ENCODE results near the gene BCL2A1. TPM values are rescaled to one million over a fixed set of nuclear protein-coding genes. Genes with fewer than 3 reads are reported as not detected.

Gene BCL2A1
- total RNA-seq, 4 donors from 2014 or later, result 0.83 to 4.7 (median 2.0) TPM; not detected in 1

GRCh38 chr15:80007532-80007931, 36.5 kb upstream of the BCL2A1 start:
- no peak for TF ChIP-seq CTCF (IDR thresholded peaks at IDR 0.05)
- TF ChIP-seq POLR2A (IDR thresholded peaks at IDR 0.05), result no peak
- no peak for DNase-seq
- peaks cover 0 to 9% of the 10 kb centered on the region in 2 donors for H3K4me1 ChIP-seq
- no peaks in the 10 kb centered on the region for H3K36me3 ChIP-seq
- H3K4me3 ChIP-seq (replicated peaks in 1 of 3), result no peak overlapping the region
- intact Hi-C loops (cut with DNase I), result no loop called here
- H3K9me3 ChIP-seq, result no peaks in the 10 kb centered on the region
- no peaks in the 10 kb centered on the region for H3K27me3 ChIP-seq
- 92 to 95% methylated on average over 5 of the region's 5 CpGs for WGBS, 2 donors
- H3K27ac ChIP-seq, result no peak overlapping the region

- WGBS, 2 donors, result 87 to 89% methylated on average over 5 of the region's 5 CpGs
- H3K4me1 ChIP-seq, result peaks cover 0 to 9% of the 10 kb centered on the region in 2 donors
- no peak overlapping the region for H3K27ac ChIP-seq
- H3K9me3 ChIP-seq, result no peaks in the 10 kb centered on the region
- DNase-seq, result no peak
- intact Hi-C loops (cut with DNase I), result no loop called here
- H3K36me3 ChIP-seq, result no peaks in the 10 kb centered on the region
- no peaks in the 10 kb centered on the region for H3K27me3 ChIP-seq
- H3K4me3 ChIP-seq (replicated peaks in 1 of 3), result no peak overlapping the region
- TF ChIP-seq POLR2A (IDR thresholded peaks at IDR 0.05) (no peak), CTCF (IDR thresholded peaks at IDR 0.05) (no peak)
These were observed 36.0 kb upstream of the BCL2A1 start for GRCh38 chr15:80006946-80007345.

GRCh38 chr15:80003934-80004472, 33.0 kb upstream of the BCL2A1 start:
- WGBS, 2 donors, result 98% methylated on average over 6 of the region's 6 CpGs
- no peak overlapping the region for H3K4me3 ChIP-seq (replicated peaks in 1 of 3)
- DNase-seq, result no peak
- intact Hi-C loops (cut with DNase I), result no loop called here
- no peaks in the 10 kb centered on the region for H3K36me3 ChIP-seq
- peaks cover 0 to 3% of the 10 kb centered on the region in 2 donors for H3K4me1 ChIP-seq
- H3K9me3 ChIP-seq, result no peaks in the 10 kb centered on the region
- TF ChIP-seq CTCF (IDR thresholded peaks at IDR 0.05) (no peak), POLR2A (IDR thresholded peaks at IDR 0.05) (no peak)
- no peak overlapping the region for H3K27ac ChIP-seq
- no peaks in the 10 kb centered on the region for H3K27me3 ChIP-seq

GRCh38 chr15:80003171-80003570, 32.2 kb upstream of the BCL2A1 start:
- no peak overlapping the region for H3K27ac ChIP-seq
- peaks cover 0 to 3% of the 10 kb centered on the region in 2 donors for H3K4me1 ChIP-seq
- DNase-seq, result no peak
- TF ChIP-seq POLR2A (IDR thresholded peaks at IDR 0.05) (no peak), CTCF (IDR thresholded peaks at IDR 0.05) (no peak)
- H3K36me3 ChIP-seq, result no peaks in the 10 kb centered on the region
- no peaks in the 10 kb centered on the region for H3K9me3 ChIP-seq
- intact Hi-C loops (cut with DNase I), result no loop called here
- no peaks in the 10 kb centered on the region for H3K27me3 ChIP-seq
- 90 to 92% methylated on average over 12 of the region's 12 CpGs for WGBS, 2 donors
- H3K4me3 ChIP-seq (replicated peaks in 1 of 3), result no peak overlapping the region

GRCh38 chr15:80002267-80002666, 31.3 kb upstream of the BCL2A1 start:
- no peak for DNase-seq
- WGBS, 2 donors, result 92 to 96% methylated on average over 3 of the region's 3 CpGs
- Histone ChIP-seq H3K36me3 (no peaks in the 10 kb centered on the region), H3K9me3 (no peaks in the 10 kb centered on the region), H3K27me3 (no peaks in the 10 kb centered on the region), H3K4me1 (peaks cover 0 to 3% of the 10 kb centered on the region in 2 donors), H3K4me3 (replicated peaks in 1 of 3) (no peak overlapping the region), H3K27ac (no peak overlapping the region)
- intact Hi-C loops (cut with DNase I), result no loop called here
- TF ChIP-seq POLR2A (IDR thresholded peaks at IDR 0.05) (no peak), CTCF (IDR thresholded peaks at IDR 0.05) (no peak)
